Mesothelial cell of epicardium (in vitro differentiated cells): Measurements from ENCODE around the gene SKIDA1. TPM values are rescaled to one million over a fixed set of nuclear protein-coding genes. Genes with fewer than 3 reads are reported as not detected.

ENCODE experiments used
- DNase-seq, 2 experiments: peaks; one replicate each; pipeline ENCODE4 v3.0.0; 2021; ENCODE audit warnings: low spot score in 2 of 2; ENCODE audit not compliant: unreplicated experiment in 2 of 2
- H3K27ac Mint-ChIP-seq: 2 replicates; pipeline ENCODE4 v1.8.0; 2021; ENCODE audit warnings: mixed read lengths
- H3K27me3 Mint-ChIP-seq: 2 replicates; pipeline ENCODE4 v1.8.0; 2021; ENCODE audit warnings: low read depth, mixed read lengths
- H3K36me3 Mint-ChIP-seq: 2 replicates; pipeline ENCODE4 v1.8.0; 2021; ENCODE audit warnings: mixed read lengths
- H3K4me1 Mint-ChIP-seq: 2 replicates; pipeline ENCODE4 v1.8.0; 2021; ENCODE audit warnings: mixed read lengths
- H3K4me3 Mint-ChIP-seq: 2 replicates; pipeline ENCODE4 v1.8.0; 2021; ENCODE audit warnings: mild to moderate bottlenecking, moderate library complexity, mixed read lengths
- H3K9me3 Mint-ChIP-seq: 2 replicates; pipeline ENCODE4 v1.8.0; 2021; ENCODE audit warnings: mixed read lengths
- total RNA-seq: library from RNA; stranded (reverse); gene quantifications from 3 replicates; pipeline ENCODE4 v1.2.1, GENCODE V29; 2021
- TF ChIP-seq, protein P1 (sequence below): fragments of 200-600 bp; sonication (generic); IDR thresholded peaks from one replicate; pipeline ENCODE4 v1.5.0; 2021; ENCODE audit warnings: antibody characterized with exemption; ENCODE audit not compliant: unreplicated experiment

SKIDA1 gene
- total RNA-seq, 1 donor from 2014 or later = 9.7 TPM

DNA sequence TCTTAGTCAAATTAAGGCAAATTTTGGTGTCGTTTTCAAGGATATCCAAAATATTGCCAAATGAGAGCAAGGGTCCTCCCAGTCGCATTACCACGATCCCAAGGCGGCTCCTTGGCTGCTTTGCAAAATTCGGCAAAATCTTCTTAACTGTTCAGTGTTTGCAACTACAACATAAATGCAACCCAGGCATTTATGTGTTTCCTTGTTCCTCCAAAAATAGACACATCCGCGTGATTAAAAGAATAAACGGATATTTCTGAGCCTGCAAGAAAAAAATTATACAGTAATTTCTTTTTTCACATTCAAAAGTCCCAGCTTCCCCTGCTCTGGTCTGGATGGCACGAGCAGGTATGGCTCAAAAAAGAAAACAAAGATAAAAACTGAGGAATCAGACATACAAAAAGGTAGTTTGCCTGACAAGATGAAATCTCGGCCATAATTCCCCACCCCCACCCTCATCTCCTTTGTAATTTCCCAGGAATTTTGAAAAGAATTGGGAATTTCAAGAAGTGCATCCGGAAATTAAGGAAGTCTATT, 6.0 kb downstream of the SKIDA1 start:
- TF ChIP-seq, protein P1, sequence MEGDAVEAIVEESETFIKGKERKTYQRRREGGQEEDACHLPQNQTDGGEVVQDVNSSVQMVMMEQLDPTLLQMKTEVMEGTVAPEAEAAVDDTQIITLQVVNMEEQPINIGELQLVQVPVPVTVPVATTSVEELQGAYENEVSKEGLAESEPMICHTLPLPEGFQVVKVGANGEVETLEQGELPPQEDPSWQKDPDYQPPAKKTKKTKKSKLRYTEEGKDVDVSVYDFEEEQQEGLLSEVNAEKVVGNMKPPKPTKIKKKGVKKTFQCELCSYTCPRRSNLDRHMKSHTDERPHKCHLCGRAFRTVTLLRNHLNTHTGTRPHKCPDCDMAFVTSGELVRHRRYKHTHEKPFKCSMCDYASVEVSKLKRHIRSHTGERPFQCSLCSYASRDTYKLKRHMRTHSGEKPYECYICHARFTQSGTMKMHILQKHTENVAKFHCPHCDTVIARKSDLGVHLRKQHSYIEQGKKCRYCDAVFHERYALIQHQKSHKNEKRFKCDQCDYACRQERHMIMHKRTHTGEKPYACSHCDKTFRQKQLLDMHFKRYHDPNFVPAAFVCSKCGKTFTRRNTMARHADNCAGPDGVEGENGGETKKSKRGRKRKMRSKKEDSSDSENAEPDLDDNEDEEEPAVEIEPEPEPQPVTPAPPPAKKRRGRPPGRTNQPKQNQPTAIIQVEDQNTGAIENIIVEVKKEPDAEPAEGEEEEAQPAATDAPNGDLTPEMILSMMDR = no peak
- no peak for DNase-seq
- Mint-ChIP-seq H3K4me1 (peaks cover 79% of the 10 kb centered on the region), H3K27me3 (no peaks in the 10 kb centered on the region), H3K9me3 (no peaks in the 10 kb centered on the region), H3K36me3 (no peaks in the 10 kb centered on the region), H3K27ac (peak overlapping the region; percentile 98), H3K4me3 (peak overlapping the region; percentile 82)

GRCh38 chr10:21518641-21519396, 6.7 kb downstream of the SKIDA1 start:
- Mint-ChIP-seq H3K36me3 (no peaks in the 10 kb centered on the region), H3K4me1 (peaks cover 77% of the 10 kb centered on the region), H3K27me3 (no peaks in the 10 kb centered on the region), H3K27ac (peak overlapping the region; percentile 98), H3K9me3 (no peaks in the 10 kb centered on the region), H3K4me3 (peak overlapping the region; percentile 82)
- DNase-seq = no peak
- TF ChIP-seq, protein P1 = no peak

GRCh38 chr10:21518149-21518640, 7.3 kb downstream of the SKIDA1 start:
- Mint-ChIP-seq H3K9me3 (no peaks in the 10 kb centered on the region), H3K27ac (peak overlapping the region; percentile 98), H3K36me3 (no peaks in the 10 kb centered on the region), H3K4me1 (peaks cover 77% of the 10 kb centered on the region), H3K4me3 (peak overlapping the region; percentile 82), H3K27me3 (no peaks in the 10 kb centered on the region)
- TF ChIP-seq, protein P1 = no peak
- DNase-seq = no peak

GRCh38 chr10:21517134-21518031, 8.1 kb downstream of the SKIDA1 start:
- Mint-ChIP-seq H3K9me3 (no peaks in the 10 kb centered on the region), H3K27ac (peak overlapping the region; percentile 98), H3K4me1 (peaks cover 77% of the 10 kb centered on the region), H3K36me3 (no peaks in the 10 kb centered on the region), H3K27me3 (no peaks in the 10 kb centered on the region), H3K4me3 (peak overlapping the region; percentile 82)
- DNase-seq = peak in 1 of 2 experiments; percentile 67
- TF ChIP-seq, protein P1 = no peak

GRCh38 chr10:21516242-21517131, 9.0 kb downstream of the SKIDA1 start:
- peaks cover 78% of the 10 kb centered on the region for H3K4me1 Mint-ChIP-seq
- peak in 1 of 2 experiments; percentile 57 for DNase-seq
- H3K9me3 Mint-ChIP-seq = no peaks in the 10 kb centered on the region
- no peaks in the 10 kb centered on the region for H3K36me3 Mint-ChIP-seq
- peak overlapping the region; percentile 83 for H3K4me3 Mint-ChIP-seq
- H3K27ac Mint-ChIP-seq = peak overlapping the region; percentile 96
- no peaks in the 10 kb centered on the region for H3K27me3 Mint-ChIP-seq
- TF ChIP-seq, protein P1 = no peak
